Caki2 (cell line): ENCODE results near the gene FEZ2. TPM values are rescaled to one million over a fixed set of nuclear protein-coding genes. Genes with fewer than 3 reads are reported as not detected.

ENCODE experiments used
- DNase-seq: peaks from one replicate; pipeline ENCODE4 v3.0.0-alpha.2; 2015; ENCODE audit warnings: low read depth
- in situ Hi-C: cut with HindIII; loops from 2 replicates; pipeline ENCODE4 v1.10.0; 2016; ENCODE audit warnings: low sequenced_read_pairs, low pct_unique_long_range_greater_than_20kb, mixed read lengths
- total RNA-seq: library from RNA; depleted of rRNA; stranded (reverse); fragments of >200 nt; shearing (Covaris generic); gene quantifications from 2 replicates; pipeline ENCODE4 v1.2.3, GENCODE V29; 2014; ENCODE audit warnings: low replicate concordance; rRNA removed

The FEZ2 gene
- total RNA-seq, 1 experiment from 2014 or later, result 52.6 TPM

DNA sequence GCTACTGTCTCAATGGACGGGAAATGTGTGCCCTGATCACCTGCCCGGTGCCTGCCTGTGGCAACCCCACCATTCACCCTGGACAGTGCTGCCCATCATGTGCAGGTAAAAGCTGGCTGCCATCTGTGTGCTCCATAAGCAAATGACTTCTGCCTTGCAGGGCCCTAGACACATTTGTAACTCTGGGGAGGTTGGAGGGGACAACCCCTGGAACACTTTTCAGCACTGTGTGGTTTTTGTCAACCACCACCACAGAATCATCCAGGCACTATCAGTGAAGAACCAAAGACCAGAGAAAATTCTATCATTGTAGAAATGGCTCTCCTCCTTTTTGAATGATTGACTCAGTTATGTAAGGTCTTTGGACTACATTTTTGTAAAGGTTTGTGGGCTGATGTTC lies 84.3 kb downstream of the FEZ2 start:
- in situ Hi-C loops, result no loop called here
- DNase-seq, result no peak

- in situ Hi-C loops, result no loop called here
- DNase-seq, result no peak
Measured at GRCh38 chr2:36512705-36513104, 85.3 kb downstream of the FEZ2 start.

- no peak for DNase-seq
- in situ Hi-C loops, result no loop called here
Measured at GRCh38 chr2:36511858-36512603, 85.9 kb downstream of the FEZ2 start.

DNA sequence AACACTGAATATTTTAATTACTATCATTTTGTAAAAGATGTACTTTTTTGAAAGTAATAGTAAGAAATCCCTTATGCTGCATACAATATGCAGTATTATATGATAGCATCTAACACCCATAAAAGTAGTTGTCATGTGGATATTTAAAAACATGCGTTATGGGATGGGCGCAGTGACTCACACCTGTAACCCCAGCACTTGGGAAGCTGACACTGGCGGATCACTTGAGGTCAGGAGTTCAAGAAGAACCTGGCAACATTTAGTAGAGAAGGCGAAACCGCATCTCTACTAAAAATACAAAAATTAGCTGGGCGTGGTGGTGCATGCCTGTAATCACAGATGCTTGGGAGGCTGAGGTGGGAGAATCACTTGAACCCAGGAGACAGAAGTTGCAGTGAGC lies 88.9 kb downstream of the FEZ2 start:
- no peak for DNase-seq
- in situ Hi-C loops, result no loop called here

- DNase-seq, result peak; percentile 41
- in situ Hi-C loops, result no loop called here
Measured at GRCh38 chr2:36507408-36507812, 90.6 kb downstream of the FEZ2 start.

Other genes with a start within 250 kb of the FEZ2 start
- gene CRIM1, start 242.4 kb downstream of the FEZ2 start, total RNA-seq, result 72.8 and 86.8 TPM in 2 replicates
- gene VIT, start 98.5 kb upstream of the FEZ2 start, total RNA-seq, result 0.98 TPM in 1 of 2 replicates, not detected in the other